Activated B cell treated with CpG ODN at 0.5 μM for 24 hours (primary cell): ENCODE data around the gene F2R. TPM values are rescaled to one million over a fixed set of nuclear protein-coding genes. Genes with fewer than 3 reads are reported as not detected.

Experiments used
- ATAC-seq: fragments of 200-7000 bp; cut with Tn5 transposase; one replicate; pipeline ENCODE4 v1.10.0; 2021; ENCODE audit warnings: low read depth, mild to moderate bottlenecking, moderate library complexity
- CTCF ChIA-PET: fragments of 350-600 bp; sonication (Branson Sonifier 250); formaldehyde crosslinking; loops from one replicate; lab custom pipeline; 2021; ENCODE audit warnings: antibody characterized with exemption; lab: Charles Lee
- POLR2A ChIA-PET: fragments of 350-600 bp; sonication (Branson Sonifier 250); formaldehyde crosslinking; loops from one replicate; lab custom pipeline; 2021; ENCODE audit warnings: antibody characterized with exemption; lab: Charles Lee
- DNase-seq: peaks from one replicate; pipeline ENCODE4 v3.0.0; 2022
- H3K27ac Mint-ChIP-seq: one replicate; pipeline ENCODE4 v1.8.0; 2020; ENCODE audit warnings: mixed read lengths
- H3K27me3 Mint-ChIP-seq: one replicate; pipeline ENCODE4 v1.8.0; 2021; ENCODE audit warnings: mixed read lengths
- H3K36me3 Mint-ChIP-seq: one replicate; pipeline ENCODE4 v1.8.0; 2021; ENCODE audit warnings: low read depth, mixed read lengths
- H3K4me1 Mint-ChIP-seq: one replicate; pipeline ENCODE4 v1.8.0; 2021; ENCODE audit warnings: mixed read lengths
- H3K4me3 Mint-ChIP-seq: one replicate; pipeline ENCODE4 v1.8.0; 2020; ENCODE audit warnings: mild to moderate bottlenecking, mixed read lengths
- H3K9me3 Mint-ChIP-seq: one replicate; pipeline ENCODE4 v1.8.0; 2020; ENCODE audit warnings: mixed read lengths
- intact Hi-C: fragments of 100-400 bp; cut with micrococcal nuclease; formaldehyde crosslinking; loops from one replicate; pipeline ENCODE4 v1.15.1; 2024
- total RNA-seq: library from RNA; stranded (reverse); gene quantifications from 2 replicates; pipeline ENCODE4 v1.2.3, GENCODE V29; 2022
- TF ChIP-seq, protein P1 (sequence below): fragments of 200-600 bp; IDR thresholded peaks from one replicate; pipeline ENCODE4 v1.8.0; 2022; ENCODE audit warnings: antibody characterized with exemption, mild to moderate bottlenecking

Gene F2R
- total RNA-seq, 1 donor from 2014 or later: 0.18 TPM

DNA sequence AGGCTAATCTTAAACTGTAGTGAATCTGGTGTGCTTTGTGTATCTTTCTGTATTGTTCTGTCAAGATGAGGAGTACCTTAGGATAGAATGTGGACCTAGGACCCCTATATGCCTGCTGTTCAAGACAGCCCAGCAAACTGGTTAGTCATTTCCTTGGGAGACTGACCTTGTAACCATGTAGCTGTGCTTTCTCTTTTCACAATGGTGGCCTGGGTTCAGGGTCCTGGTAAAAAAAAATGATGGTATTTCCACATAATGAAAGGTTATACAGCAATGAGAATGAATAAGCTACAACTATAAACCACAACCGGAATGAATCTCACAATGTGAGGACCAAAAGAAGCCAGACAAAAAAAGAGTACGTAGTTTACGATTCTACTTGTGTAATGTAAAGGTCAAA lies 66.5 kb downstream of the F2R start:
- Mint-ChIP-seq H3K27ac (no peak overlapping the region), H3K9me3 (no peaks in the 10 kb centered on the region), H3K36me3 (no peaks in the 10 kb centered on the region), H3K4me1 (peaks cover 7% of the 10 kb centered on the region), H3K4me3 (no peak overlapping the region), H3K27me3 (no peaks in the 10 kb centered on the region)
- no peak for ATAC-seq
- ChIA-PET POLR2A (no interaction called here), CTCF (no interaction called here)
- intact Hi-C loops: no loop called here
- TF ChIP-seq, protein P1, sequence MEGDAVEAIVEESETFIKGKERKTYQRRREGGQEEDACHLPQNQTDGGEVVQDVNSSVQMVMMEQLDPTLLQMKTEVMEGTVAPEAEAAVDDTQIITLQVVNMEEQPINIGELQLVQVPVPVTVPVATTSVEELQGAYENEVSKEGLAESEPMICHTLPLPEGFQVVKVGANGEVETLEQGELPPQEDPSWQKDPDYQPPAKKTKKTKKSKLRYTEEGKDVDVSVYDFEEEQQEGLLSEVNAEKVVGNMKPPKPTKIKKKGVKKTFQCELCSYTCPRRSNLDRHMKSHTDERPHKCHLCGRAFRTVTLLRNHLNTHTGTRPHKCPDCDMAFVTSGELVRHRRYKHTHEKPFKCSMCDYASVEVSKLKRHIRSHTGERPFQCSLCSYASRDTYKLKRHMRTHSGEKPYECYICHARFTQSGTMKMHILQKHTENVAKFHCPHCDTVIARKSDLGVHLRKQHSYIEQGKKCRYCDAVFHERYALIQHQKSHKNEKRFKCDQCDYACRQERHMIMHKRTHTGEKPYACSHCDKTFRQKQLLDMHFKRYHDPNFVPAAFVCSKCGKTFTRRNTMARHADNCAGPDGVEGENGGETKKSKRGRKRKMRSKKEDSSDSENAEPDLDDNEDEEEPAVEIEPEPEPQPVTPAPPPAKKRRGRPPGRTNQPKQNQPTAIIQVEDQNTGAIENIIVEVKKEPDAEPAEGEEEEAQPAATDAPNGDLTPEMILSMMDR: no peak
- no peak for DNase-seq

Other genes starting within 250 kb of the F2R start
- not detected in 2 replicates for gene F2RL2, start 92.7 kb upstream of the F2R start, total RNA-seq
- 0.07 and 0.22 TPM in 2 replicates for gene F2RL1, start 102.9 kb downstream of the F2R start, total RNA-seq
- gene S100Z, start 133.9 kb downstream of the F2R start, total RNA-seq: 0.61 TPM in 1 of 2 replicates, not detected in the other
- gene CRHBP, start 236.9 kb downstream of the F2R start, total RNA-seq: 0.27 TPM in 1 of 2 replicates, not detected in the other